HepG2 (cell line): ENCODE data around the gene ARHGAP23.

Source experiments
- BRCA1 ChIP-seq: sonication (generic); formaldehyde crosslinking; IDR thresholded peaks from 2 replicates; pipeline ENCODE4 v1.4.0; 2020; ENCODE audit warnings: missing genetic modification reagents
- CAMTA2 ChIP-seq: sonication (generic); formaldehyde crosslinking; IDR thresholded peaks from 2 replicates; pipeline ENCODE4 v1.4.0; 2020; ENCODE audit warnings: mild to moderate bottlenecking, missing genetic modification reagents, borderline replicate concordance
- KAT7 ChIP-seq: IDR thresholded peaks from 2 replicates; pipeline ENCODE4 v1.6.1; 2018; ENCODE audit warnings: borderline replicate concordance, missing compliant biosample characterization
- NR2C2 ChIP-seq: sonication (generic); formaldehyde crosslinking; IDR thresholded peaks from 2 replicates; pipeline ENCODE4 v1.4.0; 2020; ENCODE audit warnings: missing genetic modification reagents, mild to moderate bottlenecking, moderate library complexity, borderline replicate concordance
- POLR2AphosphoS2 ChIP-seq: IDR thresholded peaks from 2 replicates; pipeline ENCODE4 v1.6.1; 2011; ENCODE audit warnings: low read depth, low read length, improper control_type of control experiment
- SMAD3 ChIP-seq: sonication (generic); formaldehyde crosslinking; IDR thresholded peaks from 2 replicates; pipeline ENCODE4 v1.4.0; 2020; ENCODE audit warnings: missing genetic modification reagents
- SMAD9 ChIP-seq: sonication (generic); formaldehyde crosslinking; IDR thresholded peaks from 2 replicates; pipeline ENCODE4 v1.5.1; 2020; ENCODE audit warnings: mild to moderate bottlenecking, missing genetic modification reagents
- ZSCAN31 ChIP-seq: sonication (generic); formaldehyde crosslinking; IDR thresholded peaks from 2 replicates; pipeline ENCODE4 v1.5.0; 2020; ENCODE audit warnings: low read depth, mild to moderate bottlenecking, missing genetic modification reagents
- TF ChIP-seq, protein P1 (sequence below): sonication (generic); formaldehyde crosslinking; IDR thresholded peaks from 2 replicates; pipeline ENCODE4 v1.8.1; 2023; ENCODE audit warnings: mild to moderate bottlenecking, missing genetic modification reagents
- TF ChIP-seq, protein P2 (sequence below): sonication (generic); formaldehyde crosslinking; IDR thresholded peaks from 2 replicates; pipeline ENCODE4 v1.5.0; 2020; ENCODE audit warnings: mild to moderate bottlenecking, missing genetic modification reagents, moderate library complexity
- TF ChIP-seq, protein P3 (sequence below): sonication (generic); formaldehyde crosslinking; IDR thresholded peaks from 2 replicates; pipeline ENCODE4 v1.8.1; 2023; ENCODE audit warnings: missing genetic modification reagents, inconsistent platforms, borderline replicate concordance

DNA sequence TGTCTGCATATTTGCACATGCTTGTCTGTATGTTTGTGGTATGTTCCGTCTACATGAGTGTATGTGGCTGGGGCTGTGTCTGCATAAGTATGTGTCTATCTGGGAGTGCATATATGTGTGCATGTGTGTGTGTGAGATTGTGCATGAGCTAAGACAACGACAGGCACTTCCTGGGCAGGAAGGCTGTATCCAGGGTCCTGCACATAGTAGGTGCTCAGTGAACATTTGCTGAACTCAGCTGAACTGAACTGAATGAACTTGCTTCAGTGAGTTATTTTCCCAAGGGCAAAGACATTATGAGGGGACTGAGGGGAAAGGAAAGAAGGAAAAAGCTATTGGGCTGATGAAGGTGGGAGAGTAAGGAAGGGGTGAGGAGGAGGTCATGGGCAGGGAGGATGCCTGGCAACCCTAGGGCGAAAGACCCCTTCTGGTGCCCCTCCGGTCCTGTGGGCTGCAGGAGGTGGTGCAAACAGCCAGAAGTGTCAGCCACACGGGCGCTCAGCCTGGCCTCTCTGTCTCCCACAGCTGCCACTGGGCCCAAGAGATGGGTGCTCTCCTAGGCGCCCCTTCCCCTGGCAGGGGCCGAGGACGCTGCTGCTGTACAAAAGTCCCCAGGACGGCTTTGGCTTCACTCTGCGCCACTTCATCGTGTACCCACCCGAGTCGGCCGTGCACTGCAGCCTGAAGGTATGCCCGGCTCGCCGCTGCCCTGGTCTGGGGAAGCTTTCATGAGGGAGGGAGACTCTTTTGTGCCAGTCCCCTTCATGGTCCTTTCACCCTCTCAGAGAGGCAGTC is 29.5 kb downstream of the ARHGAP23 start:
- TF ChIP-seq, protein P1, sequence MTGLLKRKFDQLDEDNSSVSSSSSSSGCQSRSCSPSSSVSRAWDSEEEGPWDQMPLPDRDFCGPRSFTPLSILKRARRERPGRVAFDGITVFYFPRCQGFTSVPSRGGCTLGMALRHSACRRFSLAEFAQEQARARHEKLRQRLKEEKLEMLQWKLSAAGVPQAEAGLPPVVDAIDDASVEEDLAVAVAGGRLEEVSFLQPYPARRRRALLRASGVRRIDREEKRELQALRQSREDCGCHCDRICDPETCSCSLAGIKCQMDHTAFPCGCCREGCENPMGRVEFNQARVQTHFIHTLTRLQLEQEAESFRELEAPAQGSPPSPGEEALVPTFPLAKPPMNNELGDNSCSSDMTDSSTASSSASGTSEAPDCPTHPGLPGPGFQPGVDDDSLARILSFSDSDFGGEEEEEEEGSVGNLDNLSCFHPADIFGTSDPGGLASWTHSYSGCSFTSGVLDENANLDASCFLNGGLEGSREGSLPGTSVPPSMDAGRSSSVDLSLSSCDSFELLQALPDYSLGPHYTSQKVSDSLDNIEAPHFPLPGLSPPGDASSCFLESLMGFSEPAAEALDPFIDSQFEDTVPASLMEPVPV (CRISPR knock-in tag) = no peak
- TF ChIP-seq SMAD3 (CRISPR knock-in tag) = no peak
- no peak for TF ChIP-seq CAMTA2 (CRISPR knock-in tag)
- TF ChIP-seq, protein P2, sequence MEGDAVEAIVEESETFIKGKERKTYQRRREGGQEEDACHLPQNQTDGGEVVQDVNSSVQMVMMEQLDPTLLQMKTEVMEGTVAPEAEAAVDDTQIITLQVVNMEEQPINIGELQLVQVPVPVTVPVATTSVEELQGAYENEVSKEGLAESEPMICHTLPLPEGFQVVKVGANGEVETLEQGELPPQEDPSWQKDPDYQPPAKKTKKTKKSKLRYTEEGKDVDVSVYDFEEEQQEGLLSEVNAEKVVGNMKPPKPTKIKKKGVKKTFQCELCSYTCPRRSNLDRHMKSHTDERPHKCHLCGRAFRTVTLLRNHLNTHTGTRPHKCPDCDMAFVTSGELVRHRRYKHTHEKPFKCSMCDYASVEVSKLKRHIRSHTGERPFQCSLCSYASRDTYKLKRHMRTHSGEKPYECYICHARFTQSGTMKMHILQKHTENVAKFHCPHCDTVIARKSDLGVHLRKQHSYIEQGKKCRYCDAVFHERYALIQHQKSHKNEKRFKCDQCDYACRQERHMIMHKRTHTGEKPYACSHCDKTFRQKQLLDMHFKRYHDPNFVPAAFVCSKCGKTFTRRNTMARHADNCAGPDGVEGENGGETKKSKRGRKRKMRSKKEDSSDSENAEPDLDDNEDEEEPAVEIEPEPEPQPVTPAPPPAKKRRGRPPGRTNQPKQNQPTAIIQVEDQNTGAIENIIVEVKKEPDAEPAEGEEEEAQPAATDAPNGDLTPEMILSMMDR (CRISPR knock-in tag) = no peak
- no peak for TF ChIP-seq SMAD9 (CRISPR knock-in tag)
- TF ChIP-seq NR2C2 (CRISPR knock-in tag) = no peak
- no peak for TF ChIP-seq KAT7
- TF ChIP-seq, protein P3, sequence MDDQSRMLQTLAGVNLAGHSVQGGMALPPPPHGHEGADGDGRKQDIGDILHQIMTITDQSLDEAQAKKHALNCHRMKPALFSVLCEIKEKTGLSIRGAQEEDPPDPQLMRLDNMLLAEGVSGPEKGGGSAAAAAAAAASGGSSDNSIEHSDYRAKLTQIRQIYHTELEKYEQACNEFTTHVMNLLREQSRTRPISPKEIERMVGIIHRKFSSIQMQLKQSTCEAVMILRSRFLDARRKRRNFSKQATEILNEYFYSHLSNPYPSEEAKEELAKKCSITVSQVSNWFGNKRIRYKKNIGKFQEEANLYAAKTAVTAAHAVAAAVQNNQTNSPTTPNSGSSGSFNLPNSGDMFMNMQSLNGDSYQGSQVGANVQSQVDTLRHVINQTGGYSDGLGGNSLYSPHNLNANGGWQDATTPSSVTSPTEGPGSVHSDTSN = no peak
- TF ChIP-seq ZSCAN31 (CRISPR knock-in tag) = no peak
- no peak for TF ChIP-seq BRCA1 (CRISPR knock-in tag)
- no peak for TF ChIP-seq POLR2AphosphoS2
